GM20431 (cell line): Measurements from ENCODE around the gene PRIMA1.

ENCODE experiments used
- in situ Hi-C: fragments of 300-500 bp; cut with MseI, MboI; formaldehyde crosslinking; loops from one replicate; pipeline ENCODE4 v1.15.0; 2020; ENCODE audit warnings: low sequenced_read_pairs; ENCODE audit not compliant: unreplicated experiment

The PRIMA1 gene

GRCh38 chr14:93797536-93797935 is 9.3 kb upstream of the PRIMA1 start:
- in situ Hi-C loops: no loop called here

GRCh38 chr14:93797071-93797470 is 8.8 kb upstream of the PRIMA1 start:
- in situ Hi-C loops: no loop called here

- in situ Hi-C loops: no loop called here
These were observed 6.5 kb upstream of the PRIMA1 start for GRCh38 chr14:93794756-93795155.

GRCh38 chr14:93793555-93794324 is 5.5 kb upstream of the PRIMA1 start:
- in situ Hi-C loops: no loop called here

GRCh38 chr14:93792391-93792790 is 4.1 kb upstream of the PRIMA1 start:
- in situ Hi-C loops: no loop called here

- in situ Hi-C loops: no loop called here
These were observed 2.7 kb upstream of the PRIMA1 start for GRCh38 chr14:93790966-93791365.

GRCh38 chr14:93789228-93790130 is 1.2 kb upstream of the PRIMA1 start:
- in situ Hi-C loops: no loop called here

GRCh38 chr14:93788543-93789227 is 400 bp upstream of the PRIMA1 start:
- in situ Hi-C loops: no loop called here

- in situ Hi-C loops: no loop called here
These were observed 606 bp downstream of the PRIMA1 start for GRCh38 chr14:93787465-93788292.

- in situ Hi-C loops: no loop called here
These were observed 2.9 kb downstream of the PRIMA1 start for GRCh38 chr14:93785423-93785822.

- in situ Hi-C loops: no loop called here
These were observed 3.4 kb downstream of the PRIMA1 start for GRCh38 chr14:93784878-93785277.

- in situ Hi-C loops: no loop called here
These were observed 7.4 kb downstream of the PRIMA1 start for GRCh38 chr14:93780813-93781400.

- in situ Hi-C loops: no loop called here
These were observed 9.2 kb downstream of the PRIMA1 start for GRCh38 chr14:93778856-93779629.

GRCh38 chr14:93778453-93778852 is 9.8 kb downstream of the PRIMA1 start:
- in situ Hi-C loops: no loop called here

GRCh38 chr14:93775744-93776143 is 12.5 kb downstream of the PRIMA1 start:
- in situ Hi-C loops: no loop called here

- in situ Hi-C loops: no loop called here
These were observed 13.1 kb downstream of the PRIMA1 start for GRCh38 chr14:93775158-93775557.

- in situ Hi-C loops: no loop called here
These were observed 16.0 kb downstream of the PRIMA1 start for GRCh38 chr14:93772263-93772662.

- in situ Hi-C loops: no loop called here
These were observed 22.3 kb downstream of the PRIMA1 start for GRCh38 chr14:93765970-93766369.

GRCh38 chr14:93765155-93765554 is 23.1 kb downstream of the PRIMA1 start:
- in situ Hi-C loops: no loop called here
